Neuronal stem cell (in vitro differentiated cells): ENCODE results near the gene CACNA1A.

Source experiments
- DNase-seq: peaks from one replicate; pipeline ENCODE4 v3.0.0-alpha.2; 2013; ENCODE audit warnings: low spot score
- H2AFZ ChIP-seq: one replicate; pipeline ENCODE4 v1.6.1; 2013; ENCODE audit warnings: mild to moderate bottlenecking, low read length, inconsistent platforms
- H2AK5ac ChIP-seq: 2 replicates; pipeline ENCODE4 v1.6.1; 2013; ENCODE audit warnings: low read depth, mild to moderate bottlenecking, inconsistent platforms, low read length, moderate library complexity, mixed read lengths
- H2BK120ac ChIP-seq: 2 replicates; pipeline ENCODE4 v1.6.1; 2013; ENCODE audit warnings: low read depth, mild to moderate bottlenecking, inconsistent platforms, low read length, moderate library complexity, mixed read lengths
- H2BK12ac ChIP-seq: one replicate; pipeline ENCODE4 v1.6.1; 2013; ENCODE audit warnings: low read length, inconsistent platforms
- H2BK15ac ChIP-seq: 2 replicates; pipeline ENCODE4 v1.6.1; 2013; ENCODE audit warnings: mild to moderate bottlenecking, low read length, inconsistent platforms, mixed read lengths
- H2BK5ac ChIP-seq: one replicate; pipeline ENCODE4 v1.6.1; 2013; ENCODE audit warnings: inconsistent platforms, mild to moderate bottlenecking, low read length, moderate library complexity
- H3K14ac ChIP-seq: one replicate; pipeline ENCODE4 v1.6.1; 2013; ENCODE audit warnings: low read length, inconsistent platforms
- H3K18ac ChIP-seq: 2 replicates; pipeline ENCODE4 v1.6.1; 2013; ENCODE audit warnings: low read length, inconsistent platforms
- H3K23ac ChIP-seq: 2 replicates; pipeline ENCODE4 v1.6.1; 2013; ENCODE audit warnings: low read depth, mild to moderate bottlenecking, mixed read lengths, low read length, inconsistent platforms; ENCODE audit not compliant: poor library complexity
- H3K27ac ChIP-seq: replicated peaks from 3 replicates; pipeline ENCODE4 v1.5.1; 2013; ENCODE audit warnings: low read length, inconsistent platforms
- H3K27me3 ChIP-seq, 3 experiments: 2 replicates each; pipeline ENCODE4 v1.6.1; 2013; ENCODE audit warnings: low read length in 3 of 3, mild to moderate bottlenecking in 2 of 3, inconsistent platforms in 1 of 3, low read depth in 1 of 3, mixed read lengths in 1 of 3, moderate library complexity in 1 of 3; ENCODE audit not compliant: control insufficient read depth in 3 of 3, insufficient read depth in 3 of 3
- H3K36me3 ChIP-seq, 2 donors: replicated peaks in 1 of 2; 2 replicates each; pipeline ENCODE4 v1.6.1; 2013; ENCODE audit warnings: low read length in 2 of 2; ENCODE audit not compliant: control insufficient read depth in 2 of 2, insufficient read depth in 2 of 2
- H3K4ac ChIP-seq: 2 replicates; pipeline ENCODE4 v1.6.1; 2013; ENCODE audit warnings: inconsistent platforms, mild to moderate bottlenecking, low read length, moderate library complexity
- H3K4me1 ChIP-seq, 2 donors: 1 replicate in 1 of 2; 2 replicates in 1 of 2; pipeline ENCODE4 v1.6.1; 2013; ENCODE audit warnings: low read length in 2 of 2, low read depth in 1 of 2; ENCODE audit not compliant: control insufficient read depth in 2 of 2, insufficient read depth in 1 of 2
- H3K4me2 ChIP-seq: one replicate; pipeline ENCODE4 v1.6.1; 2013; ENCODE audit warnings: mild to moderate bottlenecking, low read length, inconsistent platforms; ENCODE audit not compliant: insufficient read depth, poor library complexity, severe bottlenecking
- H3K4me3 ChIP-seq, 2 donors: 2 replicates each; pipeline ENCODE4 v1.5.1; 2013; ENCODE audit warnings: low read length in 2 of 2, mild to moderate bottlenecking in 2 of 2, inconsistent platforms in 1 of 2, moderate library complexity in 1 of 2
- H3K79me1 ChIP-seq: one replicate; pipeline ENCODE4 v1.6.1; 2013; ENCODE audit warnings: low read depth, mild to moderate bottlenecking, inconsistent platforms, low read length, moderate library complexity
- H3K9ac ChIP-seq: one replicate; pipeline ENCODE4 v1.6.1; 2013; ENCODE audit warnings: mild to moderate bottlenecking, low read depth, low read length, inconsistent platforms; ENCODE audit not compliant: poor library complexity
- H3K9me3 ChIP-seq, 2 donors: replicated peaks in 1 of 2; 2 replicates each; pipeline versions ENCODE3 to v1.6.1; 2013; ENCODE audit warnings: low read length in 2 of 2, mild to moderate bottlenecking in 2 of 2, inconsistent platforms in 1 of 2, low read depth in 1 of 2, mixed read lengths in 1 of 2, moderate library complexity in 1 of 2; ENCODE audit not compliant: control insufficient read depth in 2 of 2, insufficient read depth in 1 of 2
- H4K8ac ChIP-seq: one replicate; pipeline ENCODE4 v1.6.1; 2013; ENCODE audit warnings: low read depth, mild to moderate bottlenecking, inconsistent platforms, low read length, moderate library complexity
- H4K91ac ChIP-seq: one replicate; pipeline ENCODE4 v1.6.1; 2013; ENCODE audit warnings: low read length, low read depth, mild to moderate bottlenecking, inconsistent platforms; ENCODE audit not compliant: poor library complexity
- WGBS, 2 donors: extraction: QIAGEN DNeasy Blood & Tissue Kit; methylation state at CpG; one replicate each; pipeline ENCODE4 v1.1.7; 2013; ENCODE audit warnings: missing lambda C conversion rate in 2 of 2, mixed read lengths in 1 of 2; ENCODE audit not compliant: insufficient read length in 2 of 2, insufficient replicate concordance in 1 of 2; ENCODE audit errors: extremely low coverage in 2 of 2; 5-methylcytosine and 5-hydroxymethylcytosine counted together

Gene CACNA1A

GRCh38 chr19:13209484-13210338 lies 296.6 kb downstream of the CACNA1A start:
- Histone ChIP-seq H3K9me3 (peaks cover 0 to 2% of the 10 kb centered on the region in 2 donors), H2BK15ac (peak overlapping the region; percentile 89), H2AFZ (peak overlapping the region; percentile 61), H3K9ac (peak overlapping the region; percentile 63), H3K18ac (peak overlapping the region; percentile 94), H3K4ac (no peak overlapping the region), H4K8ac (peak overlapping the region; percentile 82), H3K27me3 (no peaks in the 10 kb centered on the region), H3K23ac (peak overlapping the region; percentile 95), H2AK5ac (peak overlapping the region; percentile 94), H3K14ac (peak overlapping the region; percentile 56), H3K4me3 (no peak overlapping the region), H4K91ac (no peak overlapping the region), H3K36me3 (peaks cover 0 to 4% of the 10 kb centered on the region in 2 donors), H2BK120ac (no peak overlapping the region), H2BK12ac (peak overlapping the region; percentile 99), H3K4me1 (peaks cover 0 to 14% of the 10 kb centered on the region in 2 donors), H3K27ac (peak overlapping the region; percentile 54), H3K4me2 (peak overlapping the region; percentile 11), H2BK5ac (peak overlapping the region; percentile 93), H3K79me1 (peaks cover 1% of the 10 kb centered on the region)
- no CpG with 5 or more reads among the region's 13 CpGs for WGBS, 2 donors
- DNase-seq = no peak

GRCh38 chr19:13208672-13209483 lies 297.4 kb downstream of the CACNA1A start:
- Histone ChIP-seq H4K91ac (peak overlapping the region; percentile 72), H2BK120ac (peak overlapping the region; percentile 61), H3K4ac (peak overlapping the region; percentile 89), H3K27me3 (no peaks in the 10 kb centered on the region), H4K8ac (peak overlapping the region; percentile 82), H3K14ac (peak overlapping the region; percentile 89), H3K9me3 (peaks cover 0 to 2% of the 10 kb centered on the region in 2 donors), H3K9ac (peak overlapping the region; percentile 55), H3K4me2 (no peak overlapping the region), H3K79me1 (peaks cover 1% of the 10 kb centered on the region), H3K36me3 (peaks cover 0 to 4% of the 10 kb centered on the region in 2 donors), H3K23ac (peak overlapping the region; percentile 95), H2BK15ac (peak overlapping the region; percentile 89), H3K27ac (peak overlapping the region; percentile 64), H2AK5ac (peak overlapping the region; percentile 94), H2BK5ac (peak overlapping the region; percentile 93), H3K18ac (peak overlapping the region; percentile 94), H2BK12ac (peak overlapping the region; percentile 99), H2AFZ (peak overlapping the region; percentile 61), H3K4me1 (peaks cover 0 to 14% of the 10 kb centered on the region in 2 donors), H3K4me3 (no peak overlapping the region)
- DNase-seq = no peak
- no CpG with 5 or more reads among the region's 52 CpGs for WGBS, 2 donors

GRCh38 chr19:13207846-13208671 lies 298.2 kb downstream of the CACNA1A start:
- no CpG with 5 or more reads among the region's 39 CpGs for WGBS, 2 donors
- peak overlapping the region; percentile 58 for H3K27ac ChIP-seq
- H3K4ac ChIP-seq = peak overlapping the region; percentile 89
- peaks cover 1% of the 10 kb centered on the region for H3K79me1 ChIP-seq
- peak overlapping the region; percentile 94 for H2AK5ac ChIP-seq
- H3K18ac ChIP-seq = peak overlapping the region; percentile 94
- no peak overlapping the region for H4K91ac ChIP-seq
- peak overlapping the region; percentile 82 for H2AFZ ChIP-seq
- H3K27me3 ChIP-seq = no peaks in the 10 kb centered on the region
- H3K4me1 ChIP-seq = peaks cover 0 to 14% of the 10 kb centered on the region in 2 donors
- peak overlapping the region; percentile 89 for H2BK15ac ChIP-seq
- no peak overlapping the region for H3K14ac ChIP-seq
- no peaks in the 10 kb centered on the region for H3K9me3 ChIP-seq
- peak overlapping the region; percentile 25 for H3K4me2 ChIP-seq
- H3K23ac ChIP-seq = no peak overlapping the region
- peak overlapping the region; percentile 61 for H2BK120ac ChIP-seq
- peaks cover 0 to 4% of the 10 kb centered on the region in 2 donors for H3K36me3 ChIP-seq
- peak overlapping the region; percentile 82 for H4K8ac ChIP-seq
- peak overlapping the region; percentile 41 for H2BK12ac ChIP-seq
- H2BK5ac ChIP-seq = peak overlapping the region; percentile 93
- H3K4me3 ChIP-seq = no peak overlapping the region
- no peak overlapping the region for H3K9ac ChIP-seq
- no peak for DNase-seq
